GM19351 (cell line): ENCODE results near the gene BACH2.
"Not testable (repeated sequence)": the region's sequence is repeated elsewhere in the genome, so short reads cannot be mapped to it uniquely, and the experiment has no call there.

ENCODE experiments used
- ATAC-seq: cut with Tn5 transposase; IDR thresholded peaks from one replicate; pipeline ENCODE4 v1.9.1; 2021; ENCODE audit warnings: mild to moderate bottlenecking, moderate library complexity; ENCODE audit not compliant: unreplicated experiment

BACH2 gene

DNA sequence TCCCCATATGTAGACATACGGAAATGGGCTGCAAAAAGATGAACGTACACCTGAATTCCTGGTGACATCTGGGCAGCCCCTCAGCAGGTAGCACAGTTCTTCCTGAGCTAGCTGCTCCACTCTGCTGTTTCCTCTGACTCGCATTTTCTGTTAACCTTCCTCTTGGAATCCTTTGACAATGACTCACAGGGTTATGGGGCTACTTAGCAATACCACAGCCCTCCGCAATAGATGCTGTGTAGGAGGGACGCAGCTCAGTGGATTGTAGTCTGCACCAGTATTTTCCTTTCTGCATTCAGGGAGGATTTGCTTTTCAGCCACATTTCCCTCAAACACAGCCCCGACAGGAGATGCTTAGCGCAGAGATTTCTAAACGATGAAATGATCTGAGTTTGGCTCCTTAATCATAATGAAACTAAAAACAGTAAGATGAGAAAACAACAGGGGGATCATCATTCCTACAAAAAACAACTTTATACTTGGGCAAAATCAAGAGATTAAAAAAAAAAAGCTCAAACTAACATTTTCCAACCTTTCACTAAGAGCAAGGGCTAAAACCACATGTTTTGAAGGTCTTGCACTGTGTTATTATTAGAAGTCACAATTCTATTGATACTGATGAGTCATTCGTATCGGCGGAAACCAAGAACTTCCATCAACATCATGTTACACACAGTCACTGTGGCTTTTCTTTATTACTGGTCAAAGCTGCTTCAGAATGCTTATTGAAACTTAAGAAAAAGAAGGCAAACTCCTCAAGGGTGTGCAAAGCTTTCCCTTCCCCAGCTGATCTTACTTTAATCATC is 12.2 kb downstream of the BACH2 start:
- peak; percentile 84 for ATAC-seq

DNA sequence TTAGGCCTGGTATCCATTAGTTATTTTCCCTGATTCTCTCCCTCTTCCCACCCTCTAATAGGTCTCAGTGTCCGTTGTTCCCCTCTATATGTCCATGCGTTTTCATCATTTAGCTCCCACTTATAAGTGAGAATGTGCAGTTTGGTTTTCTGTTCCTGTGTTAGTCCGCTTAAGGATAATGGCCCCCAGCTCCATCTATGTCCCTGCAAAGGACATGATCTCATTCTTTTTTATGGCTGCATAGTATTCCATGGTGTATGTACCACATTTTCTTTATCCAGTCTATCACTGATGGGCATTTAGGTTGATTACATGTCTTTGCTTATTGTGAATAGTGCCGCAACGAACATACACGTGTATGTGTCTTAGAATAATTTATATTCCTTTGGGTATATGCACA is 14.4 kb downstream of the BACH2 start:
- not testable (repeated sequence) for ATAC-seq

DNA sequence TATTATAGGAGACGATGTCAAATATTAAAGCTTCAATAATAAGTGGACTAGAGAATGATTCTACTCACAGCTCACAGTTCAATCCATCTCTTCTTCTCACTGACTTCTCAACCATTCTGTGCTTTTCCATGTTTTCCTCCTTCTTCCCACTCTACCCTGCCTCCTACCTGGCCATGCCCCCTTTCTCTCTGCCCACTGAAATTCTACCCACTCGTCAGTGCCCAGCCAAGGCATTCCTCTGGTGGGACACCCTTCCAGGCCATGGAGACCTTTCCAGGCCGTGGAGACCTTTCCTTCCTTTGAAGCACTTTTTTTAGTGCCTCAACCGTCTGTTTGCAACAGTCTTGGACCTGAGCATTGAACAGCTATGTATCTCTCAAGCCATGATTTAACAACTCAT is 18.5 kb downstream of the BACH2 start:
- no peak for ATAC-seq

DNA sequence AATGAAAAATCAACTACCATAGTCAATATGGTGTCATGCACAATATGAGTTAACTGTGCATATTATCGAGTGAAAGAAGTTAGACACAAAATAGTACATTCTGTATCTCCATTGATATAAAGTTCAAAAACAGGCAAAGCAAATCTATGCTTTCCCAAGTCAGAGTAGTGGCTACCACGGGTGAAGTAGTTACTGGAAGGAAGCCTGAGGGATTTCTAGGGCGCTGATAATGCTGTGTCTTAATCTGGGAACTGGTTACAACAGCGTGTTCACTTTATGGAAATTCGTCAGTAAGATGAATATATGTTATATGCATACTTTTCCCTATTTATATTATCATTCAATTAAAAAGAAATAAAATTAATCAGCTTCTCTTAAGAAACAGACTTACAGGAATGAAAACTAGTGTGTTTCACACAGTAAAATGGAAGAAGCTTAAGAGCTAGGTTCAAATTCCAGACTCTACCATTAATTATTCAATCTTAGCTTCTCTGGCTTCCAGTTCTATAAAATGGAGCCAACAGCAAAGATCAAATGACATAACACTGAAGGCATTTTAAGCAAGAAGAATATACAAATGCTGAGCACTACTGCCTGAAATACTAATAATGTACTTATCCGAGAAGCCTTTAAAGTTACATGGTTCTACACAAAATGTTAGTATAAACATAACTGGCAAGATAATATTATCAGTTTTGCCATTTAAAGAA is 19.2 kb downstream of the BACH2 start:
- ATAC-seq, result no peak

DNA sequence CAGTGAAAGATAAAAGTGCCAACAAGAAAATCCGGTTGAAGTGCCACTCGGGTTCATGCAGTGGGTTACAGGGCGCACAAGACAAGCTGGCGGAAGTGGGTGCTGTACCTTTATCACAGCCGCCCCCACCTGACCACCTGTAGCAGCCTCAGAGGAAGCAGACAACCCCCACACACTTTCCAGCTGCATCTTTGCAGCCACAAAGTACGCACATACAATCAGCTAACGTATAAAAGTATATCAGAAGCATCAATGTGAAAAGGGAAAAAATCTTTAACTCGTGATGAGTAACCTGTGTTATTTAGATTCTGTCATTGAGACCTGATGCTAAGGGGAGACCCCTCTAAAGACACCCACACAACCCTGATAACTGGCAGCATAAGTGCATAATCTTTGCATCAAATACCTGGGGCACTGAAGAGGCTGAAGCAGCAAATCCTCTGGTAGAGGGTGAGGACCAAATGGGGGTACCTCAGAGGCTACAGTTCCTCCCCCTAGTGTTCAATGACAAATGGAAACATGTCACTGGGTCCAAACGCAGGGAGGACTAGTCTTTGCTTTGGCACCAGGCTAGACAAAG is 22.1 kb downstream of the BACH2 start:
- peak; percentile 64 for ATAC-seq

DNA sequence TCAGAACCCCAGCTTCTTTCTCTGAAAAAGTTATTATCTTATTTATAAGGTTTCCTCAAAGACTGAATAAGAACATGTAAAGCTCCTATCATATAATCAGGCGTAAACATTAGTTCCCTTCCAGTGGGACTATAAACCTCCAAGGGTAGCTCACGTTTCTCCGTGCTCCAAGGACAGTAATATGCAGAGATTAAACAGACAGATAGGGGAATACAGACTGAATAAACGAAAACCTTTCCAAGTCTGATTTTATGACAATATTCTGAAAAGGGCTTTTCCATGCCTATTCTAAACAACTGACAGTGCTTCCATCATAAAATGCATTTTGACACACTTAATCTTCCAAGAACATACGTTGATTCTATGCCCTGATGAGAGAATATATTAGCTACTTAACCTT is 22.8 kb downstream of the BACH2 start:
- no peak for ATAC-seq

DNA sequence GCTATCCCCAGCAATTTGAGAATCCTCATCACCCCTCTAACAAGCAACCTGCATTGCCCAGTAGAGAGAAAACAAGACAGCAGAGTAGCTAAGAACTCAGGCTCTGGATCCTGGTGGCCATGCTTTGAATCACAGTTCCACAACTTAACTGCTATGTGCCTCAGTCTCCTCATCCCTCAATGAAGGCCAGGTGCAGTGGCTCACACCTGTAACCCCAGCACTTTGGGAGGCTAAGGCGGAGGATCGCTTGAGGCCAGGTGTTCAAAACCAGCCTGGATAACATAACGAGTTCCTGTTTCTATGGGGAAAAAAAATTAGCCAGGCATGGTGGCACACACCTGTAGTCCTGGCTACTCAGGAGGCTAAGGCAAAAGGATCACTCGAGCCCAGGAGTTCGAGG is 23.7 kb downstream of the BACH2 start:
- ATAC-seq, result no peak

DNA sequence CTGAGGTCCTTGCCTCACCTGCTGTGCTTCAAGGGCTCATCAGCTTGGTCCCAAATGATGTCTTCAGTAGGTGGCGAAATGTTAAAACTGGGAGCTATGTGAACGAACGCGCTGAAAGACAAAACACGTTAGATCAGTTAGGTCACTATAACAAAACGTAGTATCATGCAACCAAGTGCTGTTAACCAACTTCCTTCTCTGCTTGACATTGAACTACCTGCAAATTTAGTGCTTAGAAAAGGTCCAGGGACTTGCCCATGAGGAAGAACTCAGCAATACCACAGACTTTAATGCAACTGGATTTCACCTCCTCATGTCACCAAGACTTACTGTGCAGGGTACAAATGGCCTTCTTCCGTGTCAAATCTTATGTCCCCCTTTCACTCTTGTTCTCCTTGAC is 24.8 kb downstream of the BACH2 start:
- no peak for ATAC-seq

DNA sequence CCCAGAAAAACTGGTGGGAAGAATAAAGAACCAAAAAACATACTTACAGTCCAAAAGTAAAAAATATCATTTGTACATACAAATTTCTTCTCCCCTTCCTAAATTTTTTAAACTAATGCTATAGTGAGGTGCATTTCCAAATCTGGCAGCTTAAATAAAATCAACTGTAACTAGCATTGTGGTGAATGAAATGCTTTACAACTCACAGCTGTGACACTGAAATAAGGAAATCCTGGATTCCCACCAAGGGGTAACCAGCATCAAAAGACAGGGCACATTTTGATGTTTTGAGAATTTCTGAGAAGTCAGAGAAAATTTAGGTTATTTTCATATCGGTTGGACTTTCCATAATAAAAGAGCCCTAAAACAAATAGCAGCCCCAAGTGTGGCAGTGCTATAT is 27.3 kb downstream of the BACH2 start:
- ATAC-seq, result no peak

DNA sequence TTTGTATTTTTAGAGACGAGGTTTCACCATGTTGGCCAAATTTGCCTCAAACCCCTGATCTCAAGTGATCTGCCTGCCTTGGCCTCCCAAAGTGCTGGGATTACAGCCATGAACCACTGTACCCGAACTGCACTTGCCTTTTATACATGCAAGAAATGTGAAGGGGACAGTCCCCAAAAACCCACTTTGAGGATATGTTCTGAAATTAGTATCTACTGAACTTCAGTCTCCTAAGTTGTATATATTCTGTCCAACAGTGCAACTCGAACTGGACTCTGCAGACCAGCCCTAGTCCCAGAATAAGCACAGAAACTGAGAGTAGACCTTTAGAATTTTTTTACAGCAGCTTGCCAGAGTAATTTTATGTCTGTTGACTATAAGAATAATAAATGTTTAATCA is 28.5 kb downstream of the BACH2 start:
- ATAC-seq, result no peak

DNA sequence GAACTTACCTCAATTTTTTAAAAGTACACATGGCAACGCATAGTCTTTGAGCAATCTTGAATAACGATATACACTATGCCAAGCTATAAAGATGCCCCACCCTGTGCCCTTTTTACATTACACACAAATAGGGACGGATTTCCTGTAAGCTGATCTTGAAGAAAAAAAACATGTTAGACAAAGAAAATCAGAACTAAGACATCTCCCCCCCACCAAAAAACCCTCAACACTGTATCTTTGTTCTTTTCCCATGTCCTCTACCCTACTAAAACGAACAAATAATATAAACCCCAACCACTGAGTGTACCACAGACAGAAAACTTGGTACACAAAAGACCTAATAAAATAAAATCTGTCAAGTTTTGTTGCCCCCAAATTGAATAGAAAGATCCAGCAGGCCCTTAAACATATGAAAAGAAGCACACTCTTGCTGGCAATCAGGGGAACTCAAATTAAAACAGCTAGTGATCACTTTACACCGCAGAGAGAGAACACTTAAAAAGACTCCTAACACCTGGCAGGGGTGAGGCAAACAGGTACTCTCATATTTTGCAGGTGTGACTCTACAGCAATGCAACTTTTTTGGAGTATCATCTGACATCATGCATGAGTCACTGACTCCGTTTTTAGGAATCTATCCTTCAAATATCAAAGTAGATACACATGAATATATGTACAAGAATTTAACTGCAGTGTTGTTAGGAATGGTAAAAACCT is 29.6 kb downstream of the BACH2 start:
- ATAC-seq, result no peak

DNA sequence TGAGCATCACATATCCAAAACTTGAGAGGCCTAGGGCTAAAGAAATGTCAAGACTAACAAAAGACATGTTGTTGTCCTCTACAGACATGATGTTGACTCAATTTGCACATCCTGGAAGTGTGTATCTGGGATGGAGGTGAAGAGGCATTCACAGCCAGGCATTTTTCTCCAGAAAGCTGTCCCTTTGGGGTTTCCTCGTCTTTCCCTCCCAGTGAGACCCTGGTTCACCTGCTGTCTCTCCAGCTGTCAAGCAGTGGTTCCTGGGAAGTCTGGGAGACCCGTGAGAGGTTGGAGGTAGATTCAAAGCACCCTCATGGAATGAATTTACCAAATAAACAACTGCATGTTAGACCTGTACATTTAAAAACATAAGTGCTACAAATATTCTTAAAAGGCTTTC is 32.1 kb downstream of the BACH2 start:
- no peak for ATAC-seq

DNA sequence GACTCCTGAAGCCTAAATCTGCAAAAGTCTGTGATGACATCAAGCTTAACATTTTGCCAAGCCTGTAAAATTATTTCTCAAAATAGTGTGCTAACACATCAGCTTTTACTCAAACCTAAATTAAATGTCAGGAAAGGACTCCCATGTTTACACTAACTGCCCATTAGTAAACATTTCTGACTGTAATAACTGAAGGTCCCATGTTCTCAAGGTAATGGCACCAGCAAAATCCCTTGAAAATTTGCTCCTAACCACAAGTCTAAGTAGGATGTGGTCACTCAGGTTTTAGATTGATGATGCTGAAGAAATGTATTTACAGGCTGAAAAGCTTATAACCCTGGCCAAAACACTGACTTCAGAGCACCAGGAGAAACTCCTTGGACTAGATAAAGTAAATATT is 33.0 kb downstream of the BACH2 start:
- no peak for ATAC-seq

DNA sequence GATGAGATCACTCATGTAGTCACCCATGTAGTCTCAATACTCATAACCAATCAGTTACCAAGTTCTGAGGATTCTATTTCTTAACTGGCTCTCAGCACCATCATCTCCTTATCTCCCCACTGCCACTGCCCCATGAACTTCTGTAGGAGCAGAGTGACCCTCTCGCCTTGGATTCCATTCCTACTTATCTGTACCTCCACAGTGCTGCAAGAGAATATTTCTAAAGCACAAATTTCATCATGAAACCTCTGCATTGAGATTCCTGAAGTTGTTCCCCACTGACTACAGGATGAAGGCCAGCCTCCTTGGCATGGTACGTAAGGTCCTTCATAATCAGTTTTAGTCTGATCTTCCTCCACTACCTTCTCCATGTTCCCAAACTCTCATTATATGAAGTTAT is 34.8 kb downstream of the BACH2 start:
- no peak for ATAC-seq

DNA sequence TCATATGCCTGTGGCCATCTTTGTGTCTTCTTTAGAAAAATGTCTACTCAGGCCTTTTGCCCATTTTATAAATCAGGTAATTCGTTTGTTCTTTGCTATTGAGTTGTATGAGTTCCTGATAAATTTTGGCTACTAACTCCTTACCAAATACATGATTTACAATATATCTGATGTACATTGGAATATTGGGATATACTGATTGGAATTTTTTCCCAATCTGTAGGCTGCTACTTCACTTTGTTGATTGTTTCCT is 39.2 kb downstream of the BACH2 start:
- no peak for ATAC-seq

DNA sequence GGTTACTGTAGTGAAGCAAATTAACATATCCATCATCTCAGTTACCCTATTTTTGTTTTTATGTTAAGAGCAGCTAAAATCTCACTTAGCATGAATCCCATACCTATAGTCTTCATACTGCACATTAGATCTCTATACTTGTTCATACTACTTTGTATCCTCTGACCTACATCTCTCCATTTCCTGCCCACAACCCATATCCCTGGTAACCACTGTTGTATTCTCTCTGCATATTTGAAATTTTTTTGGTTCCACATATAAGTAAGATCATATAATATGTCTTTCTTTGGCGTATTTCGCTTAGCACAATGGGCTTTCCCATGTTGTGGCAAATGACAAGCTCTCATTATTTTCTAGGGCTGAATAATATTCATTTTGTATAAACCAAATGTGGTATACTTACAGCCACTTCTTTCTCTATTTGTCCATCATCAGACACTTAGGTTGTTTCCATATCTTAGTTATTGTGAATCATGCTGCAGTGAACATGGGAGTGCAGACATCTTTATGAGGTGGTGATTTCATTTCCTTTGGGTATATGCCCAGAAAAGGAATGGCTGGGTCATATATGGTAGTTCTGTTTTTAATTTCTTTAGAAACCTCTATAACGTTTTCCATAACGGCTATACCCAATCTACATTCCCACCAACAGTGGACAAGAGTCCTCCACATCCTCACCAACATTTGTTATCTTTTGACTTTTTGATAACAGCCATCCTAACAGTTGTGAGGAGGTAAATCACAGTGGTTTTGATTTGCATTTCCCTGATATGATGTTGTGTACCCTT is 39.8 kb downstream of the BACH2 start:
- ATAC-seq, result no peak

DNA sequence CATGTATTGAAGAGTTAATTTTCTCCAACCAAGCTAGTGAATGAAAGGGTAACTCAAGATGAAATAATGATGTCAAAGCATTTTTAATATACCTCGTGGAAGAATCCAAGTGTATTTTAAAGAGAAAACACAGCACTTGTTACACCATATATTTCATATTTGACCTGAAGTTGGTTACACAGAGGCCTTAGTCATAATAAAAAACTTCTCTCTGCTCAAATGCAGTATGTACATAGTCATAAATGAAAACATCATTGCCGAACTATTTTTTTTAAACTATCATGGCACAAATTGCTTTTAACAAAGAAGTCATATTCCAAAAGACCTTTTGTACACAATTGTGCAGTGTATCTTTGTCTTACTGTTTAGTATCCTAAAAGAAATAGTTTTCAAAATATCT is 43.0 kb downstream of the BACH2 start:
- no peak for ATAC-seq

DNA sequence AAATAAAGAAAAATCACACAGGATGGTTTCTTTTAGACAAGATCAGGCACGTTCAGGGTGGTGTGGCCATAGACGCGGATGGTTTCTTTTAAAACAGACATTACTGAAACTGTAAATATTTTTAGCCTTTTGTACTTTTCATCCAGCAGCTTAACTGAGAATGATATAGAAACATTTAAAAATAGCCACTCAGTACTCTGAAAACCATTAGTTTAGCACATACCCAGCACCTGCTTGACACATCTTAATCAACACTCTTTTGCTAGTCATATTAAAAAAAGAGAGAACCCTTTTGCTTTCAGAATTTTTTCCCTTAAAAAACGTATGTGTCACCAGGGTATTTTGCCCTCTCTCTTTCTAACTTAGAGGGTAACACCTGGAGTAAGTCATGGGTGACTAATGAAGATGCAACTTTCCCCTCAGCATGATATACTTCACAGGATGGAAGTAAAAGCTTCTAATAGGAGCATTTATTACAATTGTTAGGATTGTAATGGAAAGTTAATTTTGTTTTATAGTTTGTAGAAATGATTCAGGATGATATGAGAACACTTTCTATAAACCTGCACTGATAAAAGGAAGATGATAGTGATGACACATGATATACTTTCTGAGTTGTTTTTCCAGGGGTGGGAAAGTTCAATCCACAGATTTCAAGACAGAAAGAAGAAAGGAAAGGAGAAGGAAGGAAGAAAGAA is 45.2 kb downstream of the BACH2 start:
- ATAC-seq, result peak; percentile 92

DNA sequence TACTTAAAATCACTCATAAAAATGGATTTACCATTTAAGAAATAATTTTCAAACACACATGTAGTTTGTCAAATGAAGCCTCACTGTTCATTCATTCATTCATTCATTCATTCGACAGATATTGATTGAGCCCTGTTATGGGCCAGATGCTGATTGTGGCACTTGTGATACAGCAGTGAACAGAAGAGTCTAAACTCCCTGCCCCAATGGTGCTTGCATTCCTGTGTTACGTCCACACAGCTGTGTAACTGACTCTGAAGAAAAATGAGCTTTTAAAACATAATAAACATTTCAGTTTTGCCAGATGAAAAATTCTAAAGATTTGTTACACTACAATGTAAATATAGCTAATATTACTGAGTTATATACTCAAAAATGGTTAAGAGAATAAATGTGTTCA is 46.2 kb downstream of the BACH2 start:
- ATAC-seq, result no peak

DNA sequence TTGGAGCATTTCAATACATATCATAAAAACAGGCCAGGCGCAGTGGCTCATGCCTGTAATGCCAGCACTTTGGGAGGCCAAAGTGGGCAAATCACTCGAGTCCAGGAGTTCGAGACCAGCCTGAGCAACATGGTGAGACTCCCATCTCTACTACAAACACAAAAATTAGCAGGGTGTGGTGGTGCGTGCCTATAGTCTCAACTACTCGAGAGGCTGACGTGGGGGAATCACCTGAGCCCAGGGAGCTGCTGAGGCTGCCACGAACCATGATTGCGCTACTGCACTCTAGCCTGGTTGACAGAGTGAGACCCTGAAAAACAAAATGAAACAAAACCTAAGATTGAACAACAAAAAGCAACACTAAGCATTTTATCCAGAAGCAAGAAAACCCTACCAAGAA is 47.2 kb downstream of the BACH2 start:
- ATAC-seq, result no peak

DNA sequence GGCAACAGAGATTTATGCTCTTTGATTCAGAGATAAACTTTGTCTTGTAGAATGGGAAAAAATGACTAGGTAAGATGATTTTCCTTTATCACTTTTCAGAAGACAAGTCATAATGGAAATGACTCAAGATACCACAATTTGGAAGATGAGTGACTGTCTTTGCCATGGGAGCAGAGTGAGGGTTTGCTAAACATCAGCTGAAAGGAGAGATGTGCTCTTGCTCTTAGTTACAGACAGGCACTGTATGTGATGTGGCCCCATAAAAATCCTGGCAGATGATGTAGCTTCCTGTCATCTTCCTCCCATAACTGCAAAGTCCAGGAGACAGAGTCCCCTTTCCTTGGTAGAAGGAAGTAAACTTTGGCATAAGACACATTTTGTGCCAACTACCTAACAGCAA is 47.6 kb downstream of the BACH2 start:
- ATAC-seq, result no peak
